HG03469 (cell line): ENCODE results near the gene IFT57.
A peak's percentile ranks its signal among the peaks of the same experiment; 100 is the strongest.

Experiments used
- ATAC-seq: cut with Tn5 transposase; IDR thresholded peaks from one replicate; pipeline ENCODE4 v1.9.1; 2021; ENCODE audit warnings: mild to moderate bottlenecking, moderate library complexity, moderate number of reproducible peaks; ENCODE audit not compliant: unreplicated experiment

The IFT57 gene

GRCh38 chr3:108221393-108221792 lies 831 bp downstream of the IFT57 start:
- no peak for ATAC-seq

- no peak for ATAC-seq
These were observed 2.9 kb downstream of the IFT57 start for GRCh38 chr3:108219336-108219735.

- no peak for ATAC-seq
These were observed 3.4 kb downstream of the IFT57 start for GRCh38 chr3:108218811-108219210.

- ATAC-seq, result no peak
These were observed 6.4 kb downstream of the IFT57 start for GRCh38 chr3:108215871-108216270.

GRCh38 chr3:108209579-108209978 lies 12.6 kb downstream of the IFT57 start:
- ATAC-seq, result no peak

GRCh38 chr3:108208831-108209230 lies 13.4 kb downstream of the IFT57 start:
- ATAC-seq, result peak; percentile 88

GRCh38 chr3:108202834-108203233 lies 19.4 kb downstream of the IFT57 start:
- ATAC-seq, result no peak

- ATAC-seq, result no peak
These were observed 20.1 kb downstream of the IFT57 start for GRCh38 chr3:108202080-108202479.

- ATAC-seq, result no peak
These were observed 21.0 kb downstream of the IFT57 start for GRCh38 chr3:108201258-108201657.

GRCh38 chr3:108200578-108200977 lies 21.6 kb downstream of the IFT57 start:
- ATAC-seq, result no peak

GRCh38 chr3:108200024-108200423 lies 22.2 kb downstream of the IFT57 start:
- no peak for ATAC-seq

GRCh38 chr3:108191394-108191793 lies 30.8 kb downstream of the IFT57 start:
- ATAC-seq, result no peak

- ATAC-seq, result no peak
These were observed 31.9 kb downstream of the IFT57 start for GRCh38 chr3:108190346-108190745.

GRCh38 chr3:108189440-108189839 lies 32.8 kb downstream of the IFT57 start:
- no peak for ATAC-seq

GRCh38 chr3:108185536-108185935 lies 36.7 kb downstream of the IFT57 start:
- ATAC-seq, result no peak

- ATAC-seq, result no peak
These were observed 37.4 kb downstream of the IFT57 start for GRCh38 chr3:108184824-108185223.

- no peak for ATAC-seq
These were observed 38.3 kb downstream of the IFT57 start for GRCh38 chr3:108183971-108184370.

GRCh38 chr3:108183181-108183580 lies 39.0 kb downstream of the IFT57 start:
- no peak for ATAC-seq

- ATAC-seq, result no peak
These were observed 39.9 kb downstream of the IFT57 start for GRCh38 chr3:108182339-108182738.

GRCh38 chr3:108181172-108181571 lies 41.1 kb downstream of the IFT57 start:
- no peak for ATAC-seq

GRCh38 chr3:108180194-108180593 lies 42.0 kb downstream of the IFT57 start:
- ATAC-seq, result no peak

GRCh38 chr3:108178676-108179075 lies 43.5 kb downstream of the IFT57 start:
- ATAC-seq, result no peak

- ATAC-seq, result no peak
These were observed 44.7 kb downstream of the IFT57 start for GRCh38 chr3:108177536-108177935.

- no peak for ATAC-seq
These were observed 46.9 kb downstream of the IFT57 start for GRCh38 chr3:108175352-108175751.
